Endothelial cell of hepatic sinusoid (primary cell): ENCODE results near the gene PRDX5.

Experiments used
- in situ Hi-C: cut with HindIII; loops from 2 replicates; pipeline ENCODE4 v1.10.0; 2017; ENCODE audit warnings: low sequenced_read_pairs

Gene PRDX5

DNA sequence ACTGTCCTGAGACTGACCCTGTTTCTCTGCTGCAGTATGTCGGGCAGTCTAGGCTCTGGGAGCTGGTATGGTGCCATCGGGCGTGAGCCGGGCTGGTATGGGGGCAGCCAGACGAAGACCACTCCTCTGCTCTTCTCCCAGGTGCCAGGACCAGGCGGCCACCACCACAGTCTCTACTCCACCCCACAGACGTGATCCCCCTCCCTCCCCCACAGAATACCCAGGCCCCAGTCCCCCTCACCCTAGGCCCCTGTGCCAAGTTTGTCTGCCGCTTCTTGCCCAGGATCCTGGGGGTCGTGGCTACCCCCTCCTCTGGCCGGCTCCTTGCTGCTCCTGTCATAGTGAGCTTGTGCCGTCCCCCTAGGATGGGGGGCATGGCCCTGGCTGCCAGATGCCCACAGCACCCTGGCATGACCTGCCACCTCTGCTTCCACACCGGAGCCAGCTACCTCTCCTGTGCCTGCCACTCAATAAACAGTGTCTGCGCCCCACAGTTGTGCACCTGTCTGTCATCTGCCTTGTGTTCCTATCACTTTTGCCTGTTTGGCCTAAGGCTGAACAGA is 28.8 kb upstream of the PRDX5 start:
- in situ Hi-C loops = no loop called here

- in situ Hi-C loops = no loop called here
Observed at GRCh38 chr11:64290352-64291261, 27.3 kb upstream of the PRDX5 start.

DNA sequence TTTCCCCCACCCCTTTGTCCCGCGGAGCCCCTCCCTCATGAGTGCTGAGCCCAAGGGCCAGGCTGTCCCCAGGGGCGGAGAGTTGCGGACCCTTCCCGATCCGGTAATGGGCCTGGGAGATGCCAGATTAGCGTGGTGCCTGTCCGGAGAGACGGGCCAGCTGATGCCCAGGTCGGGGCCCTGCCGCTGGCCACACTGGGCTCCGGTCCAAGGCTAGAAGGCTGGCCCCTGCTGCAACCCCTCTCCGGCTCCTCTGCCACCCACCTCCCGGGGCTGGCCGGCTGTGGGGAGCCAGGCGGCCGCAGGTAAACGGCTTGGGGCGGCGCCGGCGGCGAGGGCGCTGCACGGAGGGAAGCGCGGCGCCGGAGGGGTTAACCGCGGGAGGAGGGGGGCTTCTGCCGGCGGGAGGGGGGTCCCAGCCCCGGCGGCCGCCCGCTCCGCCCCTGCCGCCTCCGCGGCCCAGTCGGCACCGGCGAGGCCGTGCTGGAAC is 26.6 kb upstream of the PRDX5 start, which contains the start of gene KCNK4:
Gene KCNK4, plus strand, starts transcription at position 41 of the 490 bp plus-strand sequence. CDS start 1,717 bp downstream, outside the sequence.
- in situ Hi-C loops = no loop called here

- in situ Hi-C loops = no loop called here
Observed at GRCh38 chr11:64291752-64292459, 26.0 kb upstream of the PRDX5 start.

- in situ Hi-C loops = no loop called here
Observed at GRCh38 chr11:64292460-64293254, 25.3 kb upstream of the PRDX5 start.

DNA sequence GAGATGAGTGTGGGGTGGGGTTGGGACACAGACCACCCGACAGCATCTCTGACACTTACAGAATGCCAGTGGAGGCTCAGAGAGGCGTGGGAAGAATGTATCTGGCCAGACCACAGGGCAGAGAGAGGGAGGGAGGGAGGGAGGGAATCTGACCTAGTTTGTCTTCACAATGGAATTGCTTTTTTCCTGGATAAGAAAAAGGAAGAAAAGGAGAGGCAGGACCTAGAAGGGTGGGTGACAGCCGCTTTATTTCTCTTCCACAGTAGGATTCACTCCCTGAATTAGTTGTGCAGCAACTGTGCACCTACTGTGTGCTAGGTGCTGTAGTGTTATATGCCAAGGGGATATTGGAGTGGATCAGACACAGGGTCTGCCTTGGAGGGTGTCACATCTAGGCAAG is 23.1 kb upstream of the PRDX5 start:
- in situ Hi-C loops = no loop called here

GRCh38 chr11:64295760-64296159 is 22.2 kb upstream of the PRDX5 start:
- in situ Hi-C loops = no loop called here

- in situ Hi-C loops = no loop called here
Observed at GRCh38 chr11:64296236-64296635, 21.7 kb upstream of the PRDX5 start.

GRCh38 chr11:64296830-64297698 is 20.9 kb upstream of the PRDX5 start:
- in situ Hi-C loops = no loop called here

DNA sequence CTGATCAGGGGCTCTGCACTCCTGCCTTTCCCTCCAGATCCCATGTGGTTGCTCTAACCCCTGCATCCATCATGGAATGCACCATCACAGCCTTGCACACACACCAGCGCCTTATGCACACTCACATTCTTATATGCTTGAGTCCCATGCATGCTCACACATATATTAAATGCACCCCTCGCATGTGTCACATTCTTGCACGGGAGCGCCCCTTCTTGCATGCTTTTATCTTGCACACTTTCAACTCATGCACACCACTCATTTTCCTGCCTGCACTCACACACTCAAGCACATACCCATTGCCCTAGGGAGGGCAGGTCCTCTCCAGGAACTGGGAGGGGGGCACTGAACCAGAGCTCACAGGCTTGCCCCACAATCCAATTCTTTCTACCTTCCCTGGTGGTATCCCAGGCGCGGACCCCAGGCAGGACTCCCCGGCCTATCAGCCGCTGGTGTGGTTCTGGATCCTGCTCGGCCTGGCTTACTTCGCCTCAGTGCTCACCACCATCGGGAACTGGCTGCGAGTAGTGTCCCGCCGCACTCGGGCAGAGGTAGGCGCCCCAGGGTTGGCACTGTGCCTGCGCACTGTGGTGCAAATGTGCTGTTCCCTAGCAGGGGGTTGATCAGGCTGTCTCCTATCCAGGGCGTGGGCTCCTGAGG is 20.1 kb upstream of the PRDX5 start:
- in situ Hi-C loops = no loop called here

DNA sequence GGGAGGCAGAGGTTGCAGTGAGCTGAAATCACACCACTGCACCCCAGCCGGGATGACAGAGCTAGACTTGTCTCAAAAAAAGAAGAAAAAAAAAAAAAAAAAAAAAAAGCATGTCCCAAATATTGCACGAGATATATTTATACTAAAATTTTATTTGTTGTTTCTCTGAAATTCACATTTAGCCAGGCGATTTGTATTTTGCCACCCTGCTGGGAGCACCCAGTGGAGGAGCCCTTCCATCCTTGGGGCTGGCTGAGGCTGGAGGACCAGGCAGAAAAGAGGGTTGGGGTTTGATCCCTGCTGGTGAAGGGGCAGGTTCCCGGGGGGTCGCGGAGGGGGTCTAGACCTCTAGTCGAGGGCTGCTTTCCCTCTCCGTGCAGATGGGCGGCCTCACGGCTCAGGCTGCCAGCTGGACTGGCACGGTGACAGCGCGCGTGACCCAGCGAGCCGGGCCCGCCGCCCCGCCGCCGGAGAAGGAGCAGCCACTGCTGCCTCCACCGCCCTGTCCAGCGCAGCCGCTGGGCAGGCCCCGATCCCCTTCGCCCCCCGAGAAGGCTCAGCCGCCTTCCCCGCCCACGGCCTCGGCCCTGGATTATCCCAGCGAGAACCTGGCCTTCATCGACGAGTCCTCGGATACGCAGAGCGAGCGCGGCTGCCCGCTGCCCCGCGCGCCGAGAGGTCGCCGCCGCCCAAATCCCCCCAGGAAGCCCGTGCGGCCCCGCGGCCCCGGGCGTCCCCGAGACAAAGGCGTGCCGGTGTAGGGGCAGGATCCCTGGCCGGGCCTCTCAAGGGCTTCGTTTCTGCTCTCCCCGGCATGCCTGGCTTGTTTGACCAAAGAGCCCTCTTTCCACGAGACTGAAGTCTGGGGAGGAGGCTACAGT is 18.7 kb upstream of the PRDX5 start:
- in situ Hi-C loops = no loop called here

GRCh38 chr11:64299847-64300648 is 17.9 kb upstream of the PRDX5 start, which contains the start of gene CATSPERZ:
TSS of gene CATSPERZ (plus strand) at chr11:64300358. CDS start at chr11:64300411, 53 bp downstream.
- in situ Hi-C loops = no loop called here

DNA sequence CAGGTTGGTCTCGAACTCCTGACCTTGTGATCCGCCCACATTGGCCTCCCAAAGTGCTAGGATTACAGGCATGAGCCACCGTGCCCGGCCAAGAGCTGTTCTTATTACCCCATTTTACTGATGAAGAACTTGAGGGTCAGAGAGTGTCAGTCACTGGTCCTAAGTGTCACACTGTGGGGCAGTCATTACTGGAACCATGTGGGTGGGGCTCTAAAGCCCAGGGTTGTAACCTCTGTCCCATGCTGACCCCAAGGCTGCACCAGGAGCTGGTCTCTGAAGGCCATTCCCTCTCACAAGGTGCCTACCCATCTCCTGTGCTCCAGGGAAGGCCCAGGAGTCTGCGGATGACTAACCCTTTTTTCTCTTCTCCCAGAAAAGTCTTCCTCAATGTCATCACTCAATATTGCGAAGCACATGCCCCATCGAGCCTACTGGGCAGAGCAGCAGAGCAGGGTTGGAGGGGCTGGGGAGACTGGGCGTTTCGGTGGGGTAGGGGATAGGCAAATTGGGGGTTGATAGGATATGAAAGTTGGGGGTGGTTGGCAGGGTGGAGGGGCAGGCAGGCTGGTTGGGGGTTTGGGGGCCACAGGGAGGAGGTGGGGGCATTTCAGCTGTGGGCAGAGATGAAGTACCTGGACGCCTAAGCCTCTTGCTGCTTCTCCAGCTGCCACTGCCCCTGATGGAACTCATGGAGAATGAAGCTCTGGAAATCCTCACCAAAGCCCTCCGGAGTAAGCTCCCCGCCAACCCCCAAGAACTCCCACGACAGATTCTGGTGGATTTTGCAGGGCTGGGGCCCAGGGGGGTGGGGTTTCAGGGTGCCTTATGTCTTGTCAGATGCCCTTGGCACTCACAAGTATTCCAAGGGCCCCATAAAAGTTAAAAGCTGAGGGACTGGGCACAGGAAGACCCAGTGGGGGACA is 14.6 kb upstream of the PRDX5 start:
- in situ Hi-C loops = no loop called here

- in situ Hi-C loops = no loop called here
Observed at GRCh38 chr11:64304032-64304315, 13.9 kb upstream of the PRDX5 start.

DNA sequence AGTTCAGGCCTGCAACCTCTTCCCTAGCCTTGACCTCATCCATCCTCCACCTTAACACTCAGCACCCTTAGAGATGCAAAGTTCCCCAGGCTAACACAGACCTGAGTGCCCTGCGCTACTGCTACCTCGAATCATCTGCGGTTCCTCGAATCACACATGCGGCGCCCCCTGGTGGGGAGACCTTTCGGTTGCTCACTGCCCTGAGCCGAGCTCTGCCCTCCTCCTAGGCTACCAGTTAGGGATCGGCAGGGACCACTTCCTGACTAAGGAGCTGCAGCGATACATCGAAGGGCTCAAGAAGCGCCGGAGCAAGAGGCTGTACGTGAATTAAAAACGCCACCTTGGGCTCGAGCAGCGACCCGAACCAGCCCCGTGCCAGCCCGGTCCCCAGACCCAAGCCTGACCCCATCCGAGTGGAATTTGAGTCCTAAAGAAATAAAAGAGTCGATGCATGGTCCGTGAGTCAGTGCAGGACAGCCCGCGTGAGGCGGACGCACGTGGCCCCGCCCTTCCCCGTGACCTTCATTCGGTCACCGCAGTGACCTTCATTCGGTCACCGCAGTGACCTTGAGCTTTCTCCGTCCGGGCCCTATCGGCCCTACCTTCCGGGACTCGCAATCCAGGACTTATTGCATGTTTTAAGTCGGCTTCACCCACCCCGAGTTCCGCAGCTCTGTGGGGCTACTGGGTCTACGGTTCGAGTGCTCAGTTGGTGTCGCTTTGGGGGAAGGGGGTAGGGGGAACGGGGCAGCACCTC is 13.4 kb upstream of the PRDX5 start:
- in situ Hi-C loops = loop anchor here (5.0 kb wide), 2 partner anchors 52 to 87 kb away; partner anchors contain the start of gene PLCB3
